DMS114 treated with DMSO at 0.1 percent for 48 hours (cell line): ENCODE measurements around the gene CSRNP3.
"Not testable (repeated sequence)": the region's sequence is repeated elsewhere in the genome, so short reads cannot be mapped to it uniquely, and the experiment has no call there.

Experiments
- DNase-seq: peaks from one replicate; lab custom pipeline; 2025; ENCODE audit not compliant: unreplicated experiment; lab: John Stamatoyannopoulos, UW

The CSRNP3 gene

DNA sequence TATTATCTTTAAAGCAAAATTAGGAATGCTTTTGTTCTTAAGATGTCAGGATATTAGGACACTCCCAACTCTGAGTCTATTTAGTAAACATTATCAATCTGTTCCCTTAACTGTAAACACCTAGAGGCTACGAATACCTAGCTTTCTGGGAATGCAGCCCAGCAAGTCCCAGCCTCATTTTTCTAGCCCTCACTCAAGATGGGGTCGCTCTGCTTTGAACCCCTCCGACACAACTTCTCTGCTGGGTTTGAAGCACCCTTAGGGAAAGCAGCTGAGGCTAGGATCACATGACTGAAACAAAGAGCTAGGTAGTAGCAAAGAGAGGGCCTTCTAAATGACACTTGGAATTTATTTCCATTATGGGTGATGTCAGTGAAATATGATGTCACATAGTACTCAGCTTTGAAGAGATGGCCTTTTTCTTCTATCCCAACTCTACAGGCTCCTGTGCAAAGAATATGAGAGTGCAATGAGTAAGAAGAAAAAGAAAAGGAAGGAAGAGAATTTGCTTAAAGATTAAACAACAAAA lies 114.7 kb downstream of the CSRNP3 start:
- no peak for DNase-seq

GRCh38 chr2:165586019-165586418 lies 116.5 kb downstream of the CSRNP3 start:
- no peak for DNase-seq

- no peak for DNase-seq
Measured at GRCh38 chr2:165587335-165587938, 117.9 kb downstream of the CSRNP3 start.

DNA sequence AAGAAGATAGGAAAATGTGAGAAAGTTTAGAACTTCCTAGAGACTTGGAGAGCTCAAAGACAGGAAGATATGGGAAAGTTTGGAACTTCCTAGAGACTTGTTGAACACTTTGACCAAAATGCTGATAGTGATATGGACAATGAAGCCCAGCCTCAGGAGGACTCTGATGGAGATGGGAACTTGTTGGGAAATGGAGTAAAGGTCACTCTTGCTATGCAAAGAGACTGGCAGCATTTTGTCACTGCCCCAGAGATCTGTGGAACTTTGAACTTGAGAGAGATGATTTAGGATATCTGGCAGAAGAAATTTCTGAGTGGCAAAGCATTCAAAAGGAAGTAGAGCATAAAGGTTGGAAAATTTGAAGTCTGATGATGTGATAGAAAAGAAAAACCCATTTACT lies 121.5 kb downstream of the CSRNP3 start:
- not testable (repeated sequence) for DNase-seq

DNA sequence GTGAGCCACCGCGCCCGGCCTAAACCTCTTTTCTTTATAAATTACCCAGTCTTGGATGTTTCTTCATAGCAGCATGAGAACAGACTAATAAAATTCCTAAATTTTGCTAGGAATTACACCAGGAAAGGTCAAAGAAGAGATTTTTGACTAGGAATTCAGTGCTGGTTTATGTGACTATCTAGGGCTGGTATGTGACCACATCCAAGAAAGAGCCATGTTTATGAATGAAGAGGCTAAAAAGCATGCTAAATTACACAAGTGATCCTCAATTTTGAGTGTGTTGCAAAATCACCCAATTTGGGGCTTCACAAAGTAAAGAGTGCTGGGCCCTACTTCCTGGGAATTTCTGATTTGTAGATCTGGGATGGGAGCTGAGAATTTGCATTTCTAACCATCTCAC lies 123.6 kb downstream of the CSRNP3 start:
- no peak for DNase-seq

GRCh38 chr2:165594231-165594934 lies 124.9 kb downstream of the CSRNP3 start:
- no peak for DNase-seq

DNA sequence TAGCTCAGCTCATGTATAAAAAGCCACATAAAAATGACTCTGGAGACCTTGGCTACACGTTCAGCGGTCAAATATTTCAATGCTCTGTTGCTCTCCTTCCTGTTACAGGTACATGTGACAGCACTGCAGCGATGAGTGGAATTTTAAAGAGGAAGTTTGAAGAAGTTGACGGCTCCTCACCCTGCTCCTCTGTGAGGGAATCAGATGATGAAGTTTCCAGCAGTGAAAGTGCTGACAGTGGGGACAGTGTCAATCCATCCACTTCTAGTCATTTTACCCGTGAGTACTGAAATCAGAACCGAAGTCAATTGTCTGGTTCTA lies 125.4 kb downstream of the CSRNP3 start:
- no peak for DNase-seq

- DNase-seq, result no peak
Measured at GRCh38 chr2:165596788-165597187, 127.3 kb downstream of the CSRNP3 start.

DNA sequence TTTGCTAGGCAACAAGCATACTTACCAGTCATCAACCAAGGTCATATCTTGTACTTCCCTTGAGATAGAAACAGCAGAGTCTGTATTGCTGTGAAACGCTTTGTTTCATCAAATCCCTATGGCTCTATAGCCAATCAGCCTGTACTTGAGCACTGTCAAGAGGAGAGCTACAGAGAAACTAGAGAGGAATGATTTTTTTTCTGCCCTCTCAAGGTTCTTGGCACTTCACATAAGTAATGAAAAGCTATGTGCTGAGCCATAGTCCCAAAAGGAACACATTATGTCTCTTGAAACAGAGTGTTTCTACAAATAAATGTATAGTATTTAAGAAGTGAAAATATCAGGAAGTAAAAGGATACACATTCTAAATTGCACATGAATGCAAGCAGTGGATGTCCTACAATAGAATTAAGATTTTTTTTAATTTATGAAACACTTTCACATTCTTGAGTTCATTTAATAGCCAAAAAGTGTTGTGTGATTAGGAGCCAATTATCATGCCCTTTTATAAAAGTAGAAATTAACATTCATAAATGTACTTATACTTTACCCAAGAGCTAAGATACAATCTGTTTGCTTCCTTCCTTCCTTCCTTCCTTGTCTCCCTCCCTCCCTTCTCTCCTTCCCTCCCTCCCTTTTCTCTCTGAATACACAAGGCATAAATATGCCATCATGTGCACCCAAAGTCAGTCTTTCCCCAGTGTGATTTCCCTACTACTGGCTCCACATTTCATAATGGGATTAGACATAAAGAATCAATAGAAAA lies 131.8 kb downstream of the CSRNP3 start:
- DNase-seq, result no peak

DNA sequence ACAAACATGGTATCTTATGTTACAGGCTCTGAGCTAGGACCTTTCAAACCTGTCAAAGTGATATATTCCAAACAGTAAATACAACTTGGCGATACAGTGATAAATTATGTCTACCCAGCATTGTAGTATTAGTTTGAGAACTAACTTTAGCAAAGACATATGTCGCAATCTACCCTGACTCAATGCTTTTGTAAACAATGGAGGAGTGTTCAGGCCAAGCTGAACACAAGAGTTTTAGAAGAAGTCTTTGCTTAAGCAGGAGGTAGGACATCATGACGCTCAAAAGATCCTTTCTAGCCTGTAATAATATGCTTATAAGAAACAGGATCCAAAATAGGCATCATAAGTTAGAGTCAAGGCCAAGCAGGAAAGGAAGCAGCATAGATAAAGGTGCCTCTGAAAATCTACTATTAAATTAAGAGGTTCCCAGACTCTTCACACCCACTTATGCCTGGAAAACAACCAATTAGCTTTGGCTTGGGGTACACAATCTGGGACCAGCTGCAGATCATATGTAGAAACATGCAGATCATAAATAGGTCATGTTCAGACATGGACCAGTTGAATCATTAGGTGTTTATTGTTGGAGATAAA lies 132.5 kb downstream of the CSRNP3 start:
- DNase-seq, result no peak

- no peak for DNase-seq
Measured at GRCh38 chr2:165609672-165610071, 140.2 kb downstream of the CSRNP3 start.

- no peak for DNase-seq
Measured at GRCh38 chr2:165610591-165611029, 141.1 kb downstream of the CSRNP3 start.

DNA sequence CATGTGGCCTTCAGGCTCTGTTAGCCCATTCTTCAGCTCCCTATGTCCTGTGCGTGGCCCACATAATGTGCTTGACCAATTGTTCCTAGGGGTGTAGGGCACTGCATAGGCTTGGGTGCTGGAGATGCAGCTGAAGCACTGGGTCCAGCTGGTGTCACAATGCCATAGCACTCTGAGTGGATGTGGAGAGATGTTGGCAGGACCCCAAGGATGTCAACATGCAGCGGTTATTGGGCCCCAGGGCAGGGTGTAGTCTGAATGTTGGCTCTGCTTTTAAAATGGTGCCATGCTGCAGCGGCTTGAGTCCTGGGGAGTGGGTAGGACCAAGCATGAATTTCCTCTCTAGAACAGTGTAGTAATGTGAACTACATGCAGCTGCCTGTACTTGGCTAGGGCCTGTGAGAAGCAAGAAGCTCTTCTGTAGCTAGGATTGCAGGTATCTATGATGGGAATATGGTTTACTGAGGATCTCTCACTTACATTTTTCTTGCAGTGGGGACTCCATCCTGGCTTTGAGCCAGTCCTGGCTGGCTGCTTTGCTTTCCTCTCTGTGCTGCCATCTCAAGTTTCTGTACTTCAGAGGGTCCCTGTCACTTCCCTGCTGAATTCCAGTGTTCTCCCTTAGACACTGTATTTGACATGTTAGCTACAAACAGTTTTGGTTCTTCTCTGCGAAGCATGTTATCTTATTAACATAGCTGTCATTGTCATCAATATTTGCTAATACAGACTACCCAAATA lies 148.4 kb downstream of the CSRNP3 start:
- DNase-seq, result no peak

- DNase-seq, result no peak
Measured at GRCh38 chr2:165618806-165619205, 149.3 kb downstream of the CSRNP3 start.

DNA sequence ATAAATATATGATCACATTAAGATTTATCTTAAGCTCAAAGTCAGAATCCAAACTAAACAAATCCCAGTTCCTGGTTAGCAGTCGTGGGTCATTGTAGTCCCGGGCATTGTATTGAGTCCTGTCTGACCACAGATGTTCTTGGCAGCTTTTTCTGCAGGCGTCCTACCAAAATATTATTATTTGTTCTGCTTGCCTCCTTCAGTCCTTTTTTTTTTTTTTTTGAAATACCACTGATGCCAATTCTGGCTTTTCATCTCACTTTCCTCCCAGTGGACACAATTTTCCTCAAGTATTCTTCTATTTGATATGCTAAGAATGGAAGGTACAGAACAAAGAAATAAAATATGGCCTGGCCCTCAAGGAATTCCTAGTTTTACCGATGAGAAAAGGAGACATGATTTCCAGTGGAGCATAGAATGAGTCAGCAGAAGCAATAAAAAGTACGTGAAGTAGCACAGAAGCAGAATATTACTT lies 151.6 kb downstream of the CSRNP3 start:
- DNase-seq, result no peak

GRCh38 chr2:165623161-165623560 lies 153.7 kb downstream of the CSRNP3 start:
- no peak for DNase-seq

GRCh38 chr2:165623783-165624469 lies 154.4 kb downstream of the CSRNP3 start:
- DNase-seq, result no peak

- no peak for DNase-seq
Measured at GRCh38 chr2:165624470-165624800, 154.9 kb downstream of the CSRNP3 start.

- DNase-seq, result no peak
Measured at GRCh38 chr2:165627470-165627869, 158.0 kb downstream of the CSRNP3 start.

DNA sequence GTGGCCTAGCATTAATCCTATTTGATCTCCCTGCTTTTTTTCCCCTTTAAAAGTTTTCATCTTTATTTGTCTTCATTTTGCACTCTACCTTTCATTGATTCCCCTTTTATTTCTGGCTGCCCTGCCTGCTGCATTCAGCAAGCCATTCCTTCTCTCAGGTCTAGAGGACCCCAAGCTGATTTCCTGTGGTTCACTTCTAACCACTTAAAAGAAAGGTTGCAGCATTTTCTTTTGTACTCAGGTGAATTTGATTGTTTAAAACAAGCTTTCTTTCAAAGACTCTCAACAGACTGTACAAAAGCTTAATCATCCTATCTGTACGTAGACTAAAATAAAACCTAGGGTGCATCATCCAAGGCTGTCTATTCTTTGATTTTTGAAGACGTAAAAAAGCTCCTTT lies 160.3 kb downstream of the CSRNP3 start:
- DNase-seq, result no peak
